Measurements from ENCODE around the gene ELAVL3. TPM values are rescaled to one million over a fixed set of nuclear protein-coding genes. Genes with fewer than 3 reads are reported as not detected.

Gene ELAVL3
- total RNA-seq, 1 experiment from 2014 or later = 1.2 TPM

- H3K18ac ChIP-seq (ENCODE audit: insufficient read length, low read depth, low read length) = no peak overlapping the region
- no peak overlapping the region for H2BK20ac ChIP-seq (ENCODE audit: low read depth, low read length, poor library complexity, severe bottlenecking)
- no peak overlapping the region for H3K23ac ChIP-seq (ENCODE audit: insufficient read length, low read depth, low read length)
- H3K9me3 ChIP-seq (ENCODE audit: control insufficient read depth, low read depth, low read length) = no peaks in the 10 kb centered on the region
- H2AFZ ChIP-seq (ENCODE audit: low read length) = no peak overlapping the region
- H2BK120ac ChIP-seq (ENCODE audit: low read depth, low read length, poor library complexity, severe bottlenecking) = no peak overlapping the region
- no peaks in the 10 kb centered on the region for H3K79me2 ChIP-seq (ENCODE audit: insufficient read depth, low read length)
- no peaks in the 10 kb centered on the region for H3K79me1 ChIP-seq (ENCODE audit: insufficient read depth, low read depth, low read length, poor library complexity, severe bottlenecking)
- no peaks in the 10 kb centered on the region for H4K20me1 ChIP-seq (ENCODE audit: control insufficient read depth, insufficient read depth, insufficient read length)
- H3K23me2 ChIP-seq (ENCODE audit: insufficient read length, low read depth, low read length, poor library complexity, severe bottlenecking) = peaks cover 3% of the 10 kb centered on the region
- WGBS (ENCODE audit: extremely low coverage, insufficient read length, low lambda C conversion rate) = no CpG with 5 or more reads among the region's 22 CpGs
- H3T11ph ChIP-seq (ENCODE audit: low read length) = no peak overlapping the region
- no peak overlapping the region for H2BK5ac ChIP-seq (ENCODE audit: insufficient read length, low read length)
- no peak for DNase-seq
- Mint-ChIP-seq H3K27me3 (ENCODE audit: low read depth) (no peaks in the 10 kb centered on the region), H3K9me3 (no peaks in the 10 kb centered on the region), H3K4me3 (no peak overlapping the region), H3K27ac (no peak overlapping the region), H3K36me3 (ENCODE audit: insufficient read depth in 1 of 3, low read depth in 3 of 3) (peaks cover 2 to 23% (median 12%) of the 10 kb centered on the region in 3 experiments; a peak in 4 of 7 replicates), H3K4me1 (peaks cover 1 to 3% of the 10 kb centered on the region in 2 experiments; a peak in 3 of 4 replicates)
- no peak overlapping the region for H4K8ac ChIP-seq (replicated peaks; ENCODE audit: insufficient read length, low read depth, low read length)
- no peak overlapping the region for H3K9ac ChIP-seq (ENCODE audit: extremely low read depth, insufficient read length, low read length)
- H3K14ac ChIP-seq (ENCODE audit: insufficient read depth, low read length) = no peak overlapping the region
- no peak overlapping the region for H3K27ac ChIP-seq (ENCODE audit: insufficient read length, low read depth, low read length)
- no peak overlapping the region for H4K5ac ChIP-seq (ENCODE audit: insufficient read length, low read depth, low read length)
- no peak overlapping the region for H3K56ac ChIP-seq (ENCODE audit: insufficient read length, low read depth, low read length)
- TF ChIP-seq, protein P1, sequence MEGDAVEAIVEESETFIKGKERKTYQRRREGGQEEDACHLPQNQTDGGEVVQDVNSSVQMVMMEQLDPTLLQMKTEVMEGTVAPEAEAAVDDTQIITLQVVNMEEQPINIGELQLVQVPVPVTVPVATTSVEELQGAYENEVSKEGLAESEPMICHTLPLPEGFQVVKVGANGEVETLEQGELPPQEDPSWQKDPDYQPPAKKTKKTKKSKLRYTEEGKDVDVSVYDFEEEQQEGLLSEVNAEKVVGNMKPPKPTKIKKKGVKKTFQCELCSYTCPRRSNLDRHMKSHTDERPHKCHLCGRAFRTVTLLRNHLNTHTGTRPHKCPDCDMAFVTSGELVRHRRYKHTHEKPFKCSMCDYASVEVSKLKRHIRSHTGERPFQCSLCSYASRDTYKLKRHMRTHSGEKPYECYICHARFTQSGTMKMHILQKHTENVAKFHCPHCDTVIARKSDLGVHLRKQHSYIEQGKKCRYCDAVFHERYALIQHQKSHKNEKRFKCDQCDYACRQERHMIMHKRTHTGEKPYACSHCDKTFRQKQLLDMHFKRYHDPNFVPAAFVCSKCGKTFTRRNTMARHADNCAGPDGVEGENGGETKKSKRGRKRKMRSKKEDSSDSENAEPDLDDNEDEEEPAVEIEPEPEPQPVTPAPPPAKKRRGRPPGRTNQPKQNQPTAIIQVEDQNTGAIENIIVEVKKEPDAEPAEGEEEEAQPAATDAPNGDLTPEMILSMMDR (conservative IDR thresholded peaks at IDR 0.05) = no peak
- H2BK15ac ChIP-seq (ENCODE audit: low read depth, low read length) = no peak overlapping the region
- H4K91ac ChIP-seq (ENCODE audit: insufficient read length, low read depth, low read length) = no peak overlapping the region
- H2AK5ac ChIP-seq (ENCODE audit: insufficient read length, low read length) = no peak overlapping the region
- no peak overlapping the region for H3K4ac ChIP-seq (ENCODE audit: low read depth, low read length)
- H2BK12ac ChIP-seq (ENCODE audit: insufficient read length, low read depth, low read length) = no peak overlapping the region
- no peak overlapping the region for H3K4me2 ChIP-seq (ENCODE audit: insufficient read depth, insufficient read length, low read length)
- H3K4me1 ChIP-seq (ENCODE audit: insufficient read depth, low read length) = no peaks in the 10 kb centered on the region
- no peaks in the 10 kb centered on the region for H3K27me3 ChIP-seq (ENCODE audit: insufficient read depth, low read length)
Measured at GRCh38 chr19:11495885-11496284, 15.0 kb upstream of the ELAVL3 start.
